Keratinocyte (primary cell): ENCODE measurements around the gene NDUFB11. TPM values are rescaled to one million over a fixed set of nuclear protein-coding genes. Genes with fewer than 3 reads are reported as not detected.

Experiments used
- DNase-seq: peaks from one replicate; pipeline ENCODE4 v3.0.0-alpha.2; 2011; ENCODE audit warnings: low read depth, missing footprints, low spot score
- FAIRE-seq: peaks from 2 replicates; lab custom pipeline; 2011; peaks lifted over from hg19 to GRCh38; lab: Jason Lieb, UNC
- H2AFZ ChIP-seq: 2 replicates; pipeline ENCODE4 v1.6.0; 2012; ENCODE audit warnings: low read length, control low read depth, inconsistent platforms; ENCODE audit not compliant: control insufficient read depth
- H3K27ac ChIP-seq: 2 replicates; pipeline ENCODE4 v1.5.1; 2011; ENCODE audit warnings: low read length; ENCODE audit not compliant: control insufficient read depth, insufficient read depth
- H3K27me3 ChIP-seq: 3 replicates; pipeline ENCODE4 v1.6.0; 2011; ENCODE audit warnings: low read length; ENCODE audit not compliant: control insufficient read depth, insufficient read depth; ENCODE audit errors: extremely low read depth
- H3K36me3 ChIP-seq, 2 experiments: 2 replicates in 1 of 2; 3 replicates in 1 of 2; pipeline ENCODE4 v1.5.1; 2011; ENCODE audit warnings: low read length in 2 of 2, mild to moderate bottlenecking in 1 of 2; ENCODE audit not compliant: control insufficient read depth in 2 of 2, insufficient read depth in 2 of 2; ENCODE audit errors: extremely low read depth in 1 of 2
- H3K4me1 ChIP-seq: 3 replicates; pipeline ENCODE4 v1.5.1; 2011; ENCODE audit warnings: low read length; ENCODE audit not compliant: control insufficient read depth, insufficient read depth; ENCODE audit errors: extremely low read depth
- H3K4me2 ChIP-seq: 3 replicates; pipeline ENCODE4 v1.6.0; 2011; ENCODE audit warnings: low read depth, low read length; ENCODE audit not compliant: control insufficient read depth, insufficient read depth; ENCODE audit errors: extremely low read depth
- H3K4me3 ChIP-seq, 3 experiments: fragments of 200-600 bp in 1 of 3; sonication (generic) in 1 of 3; 2 replicates in 2 of 3; 3 replicates in 1 of 3; pipeline ENCODE4 v1.5.1; 2011 to 2016; ENCODE audit warnings: low read length in 3 of 3, mild to moderate bottlenecking in 3 of 3, control low read depth in 2 of 3, inconsistent platforms in 1 of 3, low read depth in 1 of 3, mixed read lengths in 1 of 3, mixed run types in 1 of 3, moderate library complexity in 1 of 3; ENCODE audit not compliant: control insufficient read depth in 2 of 3, insufficient read depth in 2 of 3; ENCODE audit errors: extremely low read depth in 1 of 3
- H3K79me2 ChIP-seq: 2 replicates; pipeline ENCODE4 v1.6.0; 2012; ENCODE audit warnings: low read length; ENCODE audit not compliant: control insufficient read depth, insufficient read depth
- H3K9ac ChIP-seq: 3 replicates; pipeline ENCODE4 v1.6.0; 2011; ENCODE audit warnings: low read length; ENCODE audit not compliant: control insufficient read depth, insufficient read depth; ENCODE audit errors: extremely low read depth
- H3K9me1 ChIP-seq: 3 replicates; pipeline ENCODE4 v1.6.0; 2011; ENCODE audit warnings: low read length; ENCODE audit not compliant: control insufficient read depth, insufficient read depth; ENCODE audit errors: extremely low read depth
- H3K9me3 ChIP-seq: 2 replicates; pipeline ENCODE4 v1.5.1; 2012; ENCODE audit warnings: low read depth, low read length; ENCODE audit not compliant: control insufficient read depth
- H4K20me1 ChIP-seq: 3 replicates; pipeline ENCODE4 v1.6.0; 2011; ENCODE audit warnings: low read length; ENCODE audit not compliant: control insufficient read depth, insufficient read depth; ENCODE audit errors: extremely low read depth
- EZH2 ChIP-seq: IDR thresholded peaks from one replicate; pipeline ENCODE4 v1.6.1; 2012; ENCODE audit warnings: inconsistent platforms, mild to moderate bottlenecking, low read length, moderate library complexity
- dilution Hi-C: fragments of 300-500 bp; cut with MboI; formaldehyde crosslinking; loops from one replicate; pipeline ENCODE4 v1.7.0; 2020; ENCODE audit warnings: low sequenced_read_pairs; ENCODE audit not compliant: extremely low pct_ligation_motif_present
- polyA plus RNA-seq, 5 experiments: library from polyadenylated mRNA; depleted of rRNA in 3 of 5; stranded (reverse) in 3 of 5; stranded (forward) in 1 of 5; unstranded in 1 of 5; fragments of >200 nt; gene quantifications; 1 replicate in 1 of 5; 2 replicates in 3 of 5; 3 replicates in 1 of 5; pipeline versions ENCODE4 v1.2.1 to v1.2.3, GENCODE V29; 2011 to 2012; ENCODE audit warnings: missing spikeins in 2 of 5, low read depth in 1 of 5, low replicate concordance in 1 of 5
- TF ChIP-seq, protein P1 (sequence below), 3 experiments: IDR thresholded peaks in 1 of 3; conservative IDR thresholded peaks in 1 of 3; optimal IDR thresholded peaks in 1 of 3; 2 replicates in 2 of 3; 3 replicates in 1 of 3; pipeline versions ENCODE3 to v1.5.1; 2011; ENCODE audit warnings: low read length in 3 of 3, mild to moderate bottlenecking in 3 of 3, moderate library complexity in 2 of 3, control low read depth in 1 of 3, inconsistent platforms in 1 of 3; ENCODE audit not compliant: insufficient read depth in 2 of 3; ENCODE audit errors: extremely low read depth in 1 of 3

Gene NDUFB11
- polyA plus RNA-seq, 1 donor (not counting 4 experiments of a cell fraction or from before 2014, with no cell fraction given), result 39.3 TPM

- H3K9ac ChIP-seq, result no peak overlapping the region
- DNase-seq, result no peak
- TF ChIP-seq, protein P1, sequence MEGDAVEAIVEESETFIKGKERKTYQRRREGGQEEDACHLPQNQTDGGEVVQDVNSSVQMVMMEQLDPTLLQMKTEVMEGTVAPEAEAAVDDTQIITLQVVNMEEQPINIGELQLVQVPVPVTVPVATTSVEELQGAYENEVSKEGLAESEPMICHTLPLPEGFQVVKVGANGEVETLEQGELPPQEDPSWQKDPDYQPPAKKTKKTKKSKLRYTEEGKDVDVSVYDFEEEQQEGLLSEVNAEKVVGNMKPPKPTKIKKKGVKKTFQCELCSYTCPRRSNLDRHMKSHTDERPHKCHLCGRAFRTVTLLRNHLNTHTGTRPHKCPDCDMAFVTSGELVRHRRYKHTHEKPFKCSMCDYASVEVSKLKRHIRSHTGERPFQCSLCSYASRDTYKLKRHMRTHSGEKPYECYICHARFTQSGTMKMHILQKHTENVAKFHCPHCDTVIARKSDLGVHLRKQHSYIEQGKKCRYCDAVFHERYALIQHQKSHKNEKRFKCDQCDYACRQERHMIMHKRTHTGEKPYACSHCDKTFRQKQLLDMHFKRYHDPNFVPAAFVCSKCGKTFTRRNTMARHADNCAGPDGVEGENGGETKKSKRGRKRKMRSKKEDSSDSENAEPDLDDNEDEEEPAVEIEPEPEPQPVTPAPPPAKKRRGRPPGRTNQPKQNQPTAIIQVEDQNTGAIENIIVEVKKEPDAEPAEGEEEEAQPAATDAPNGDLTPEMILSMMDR (optimal IDR thresholded peaks at IDR 0.05 in 1 of 3, IDR thresholded peaks at IDR 0.05 in 1 of 3, conservative IDR thresholded peaks at IDR 0.05 in 1 of 3; ENCODE audit: extremely low read depth in 1 of 3, insufficient read depth in 2 of 3, low read length in 3 of 3), result no peak
- no peak for TF ChIP-seq EZH2
- no peak overlapping the region for H3K4me3 ChIP-seq
- H3K4me2 ChIP-seq, result no peak overlapping the region
- H3K36me3 ChIP-seq, result peaks cover 0 to 11% of the 10 kb centered on the region in 2 experiments
- no peak overlapping the region for H2AFZ ChIP-seq
- H3K79me2 ChIP-seq, result no peaks in the 10 kb centered on the region
- no peak overlapping the region for H3K27ac ChIP-seq
- H3K9me1 ChIP-seq, result no peaks in the 10 kb centered on the region
- H3K9me3 ChIP-seq, result no peaks in the 10 kb centered on the region
- dilution Hi-C loops, result no loop called here
- H3K27me3 ChIP-seq, result no peaks in the 10 kb centered on the region
- FAIRE-seq, result no peak
- H3K4me1 ChIP-seq, result peaks cover 15% of the 10 kb centered on the region
- no peaks in the 10 kb centered on the region for H4K20me1 ChIP-seq
These were observed 29.9 kb upstream of the NDUFB11 start for GRCh38 chrX:47174376-47174775.

DNA sequence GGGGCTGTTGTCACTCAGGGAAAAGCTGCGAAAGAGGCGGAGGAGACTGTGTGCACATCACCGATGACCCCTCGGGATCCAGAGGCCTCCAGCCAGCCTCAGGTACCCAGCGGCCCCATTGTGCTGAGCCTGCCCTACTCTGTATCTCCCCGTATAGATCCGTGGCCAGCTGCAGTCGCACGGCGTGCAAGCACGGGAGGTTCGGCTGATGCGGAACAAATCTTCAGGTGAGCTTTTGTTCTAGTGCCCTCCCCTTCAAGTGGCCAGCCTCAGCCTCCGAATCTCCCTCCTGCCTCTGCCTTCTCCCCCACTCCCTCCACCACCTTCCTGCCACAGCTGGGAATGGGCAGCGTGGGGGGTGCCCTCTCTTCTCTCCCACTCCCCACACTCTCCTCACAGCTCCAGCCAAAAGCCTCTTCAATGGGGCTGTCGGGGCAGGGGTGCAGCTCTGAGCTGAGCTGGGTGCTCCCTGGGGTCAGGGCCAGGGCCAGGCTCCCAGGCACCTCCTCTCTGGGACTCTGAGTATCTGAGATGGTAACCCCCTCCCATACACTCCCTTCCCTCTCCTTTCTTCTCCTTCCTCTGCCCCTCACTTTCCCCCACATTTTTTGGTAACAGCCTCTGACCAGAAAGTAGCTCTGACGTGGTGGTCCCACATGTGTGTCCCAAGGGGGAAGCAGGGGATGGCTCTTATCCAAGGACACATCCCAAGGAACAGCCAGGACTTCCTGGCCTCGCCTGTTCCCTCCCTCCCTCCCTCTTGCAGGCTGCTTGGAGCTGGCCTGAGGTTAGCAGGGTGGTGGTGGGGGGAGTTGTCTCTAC is 28.7 kb upstream of the NDUFB11 start:
- DNase-seq (no peak), FAIRE-seq (no peak)
- Histone ChIP-seq H3K4me2 (no peak overlapping the region), H3K9me3 (no peaks in the 10 kb centered on the region), H3K4me3 (no peak overlapping the region), H4K20me1 (no peaks in the 10 kb centered on the region), H3K27me3 (no peaks in the 10 kb centered on the region), H3K9ac (no peak overlapping the region), H2AFZ (no peak overlapping the region), H3K9me1 (no peaks in the 10 kb centered on the region), H3K36me3 (peaks cover 0 to 12% of the 10 kb centered on the region in 2 experiments), H3K4me1 (peaks cover 6% of the 10 kb centered on the region), H3K79me2 (no peaks in the 10 kb centered on the region), H3K27ac (no peak overlapping the region)
- TF ChIP-seq, protein P1 (optimal IDR thresholded peaks at IDR 0.05 in 1 of 3, IDR thresholded peaks at IDR 0.05 in 1 of 3, conservative IDR thresholded peaks at IDR 0.05 in 1 of 3; ENCODE audit: extremely low read depth in 1 of 3, insufficient read depth in 2 of 3, low read length in 3 of 3), result no peak
- TF ChIP-seq EZH2, result no peak
- dilution Hi-C loops, result no loop called here
